HepG2 (cell line): ENCODE results near the gene CEP97. TPM values are rescaled to one million over a fixed set of nuclear protein-coding genes. Genes with fewer than 3 reads are reported as not detected.

ENCODE experiments used
- ATAC-seq: fragments of 200-7000 bp; cut with Tn5 transposase; 3 replicates; pipeline ENCODE4 v1.9.1; 2020; ENCODE audit warnings: mild to moderate bottlenecking, moderate library complexity
- BruUV-seq: library from RNA; stranded (reverse); fragments of 400-500 nt; replicated peaks from 2 replicates; lab custom pipeline; 2021; lab: Mats Ljungman, UMichigan
- CTCF ChIA-PET: fragments of 300-600 bp; formaldehyde crosslinking; extraction: SDS; loops from one replicate; lab custom pipeline; 2021; ENCODE audit warnings: low total read pairs, inconsistent platforms, low intra/inter-chr PET ratio; lab: Yijun Ruan, JAX
- POLR2A ChIA-PET: fragments of 350-600 bp; sonication (Branson Sonifier 250); formaldehyde crosslinking; loops from one replicate; lab custom pipeline; 2020; ENCODE audit warnings: antibody characterized with exemption, inconsistent platforms; lab: Yijun Ruan, JAX
- DNase-seq: peaks from one replicate; pipeline ENCODE4 v3.0.0-alpha.2; 2015; ENCODE audit warnings: low spot score
- FAIRE-seq: peaks from 3 replicates; lab custom pipeline; 2011; peaks lifted over from hg19 to GRCh38; lab: Jason Lieb, UNC
- H2AFZ ChIP-seq: one replicate; pipeline ENCODE4 v1.6.1; 2011; ENCODE audit warnings: low read length, inconsistent platforms
- H3K27ac ChIP-seq: fragments of 300-600 bp; 3 replicates; pipeline ENCODE4 v1.8.0; 2011; ENCODE audit warnings: mixed run types, mild to moderate bottlenecking, mixed read lengths, low read length, inconsistent platforms; ENCODE audit not compliant: insufficient read depth; ENCODE audit errors: extremely low read length
- H3K27me3 ChIP-seq, 2 experiments: fragments of 200-600 bp in 1 of 2; 2 replicates in 1 of 2; 3 replicates in 1 of 2; pipeline versions ENCODE4 v1.6.0 to v1.8.0; 2011; ENCODE audit warnings: low read length in 2 of 2, mild to moderate bottlenecking in 2 of 2, moderate library complexity in 2 of 2, inconsistent platforms in 1 of 2; ENCODE audit not compliant: insufficient read depth in 2 of 2, control insufficient read depth in 1 of 2
- H3K36me3 ChIP-seq, 2 experiments: fragments of 200-600 bp in 1 of 2; replicated peaks in 1 of 2; 2 replicates in 1 of 2; 3 replicates in 1 of 2; pipeline versions ENCODE4 v1.5.1 to v1.8.0; 2011; ENCODE audit warnings: low read length in 2 of 2, inconsistent platforms in 1 of 2; ENCODE audit not compliant: insufficient read depth in 2 of 2, control insufficient read depth in 1 of 2
- H3K4me1 ChIP-seq: 2 replicates; pipeline ENCODE4 v1.5.1; 2012; ENCODE audit warnings: low read length, inconsistent platforms; ENCODE audit not compliant: insufficient read depth
- H3K4me2 ChIP-seq: 2 replicates; pipeline ENCODE4 v1.6.0; 2011; ENCODE audit warnings: low read depth, low read length, inconsistent platforms
- H3K4me3 ChIP-seq, 3 experiments: fragments of 200-600 bp in 1 of 3; sonication (generic), shearing (Covaris generic) in 1 of 3; replicated peaks in 1 of 3; 2 replicates each; pipeline ENCODE4 v1.5.1; 2011 to 2016; ENCODE audit warnings: low read length in 3 of 3, inconsistent platforms in 2 of 3, low read depth in 2 of 3, mild to moderate bottlenecking in 2 of 3, control low read depth in 1 of 3, mixed read lengths in 1 of 3; ENCODE audit not compliant: insufficient read depth in 1 of 3
- H3K79me2 ChIP-seq: one replicate; pipeline ENCODE4 v1.6.1; 2011; ENCODE audit warnings: low read length, inconsistent platforms; ENCODE audit not compliant: insufficient read depth
- H3K9ac ChIP-seq: 2 replicates; pipeline ENCODE4 v1.6.0; 2011; ENCODE audit warnings: mild to moderate bottlenecking, low read depth, low read length, inconsistent platforms; ENCODE audit not compliant: insufficient read depth
- H3K9me3 ChIP-seq: 2 replicates; pipeline ENCODE4 v1.5.1; 2012; ENCODE audit warnings: mild to moderate bottlenecking, low read length
- H4K20me1 ChIP-seq: 2 replicates; pipeline ENCODE4 v1.6.0; 2011; ENCODE audit warnings: inconsistent platforms, mild to moderate bottlenecking, low read length, moderate library complexity; ENCODE audit not compliant: insufficient read depth
- JDP2 ChIP-seq: sonication (generic); formaldehyde crosslinking; IDR thresholded peaks from 2 replicates; pipeline ENCODE4 v1.8.1; 2022; ENCODE audit warnings: missing genetic modification reagents, borderline replicate concordance
- ZNF577 ChIP-seq: sonication (generic); formaldehyde crosslinking; IDR thresholded peaks from 2 replicates; pipeline ENCODE4 v1.4.0; 2020; ENCODE audit warnings: mild to moderate bottlenecking, low read depth, missing genetic modification reagents, borderline replicate concordance
- ZSCAN9 ChIP-seq: IDR thresholded peaks from 2 replicates; pipeline ENCODE4 v1.6.1; 2016; ENCODE audit warnings: borderline replicate concordance
- WGBS: methylation state at CpG from one replicate; pipeline ENCODE4 v1.1.6; 2017; ENCODE audit warnings: low lambda C conversion rate; 5-methylcytosine and 5-hydroxymethylcytosine counted together
- in situ Hi-C: cut with HindIII; loops from 2 replicates; pipeline ENCODE4 v1.10.0; 2017; ENCODE audit warnings: low pct_unique_long_range_greater_than_20kb; ENCODE audit not compliant: extremely low pct_ligation_motif_present
- intact Hi-C: fragments of 100-400 bp; cut with micrococcal nuclease; formaldehyde crosslinking; loops from one replicate; pipeline ENCODE4 v1.10.0; 2022; ENCODE audit not compliant: unreplicated experiment
- polyA plus RNA-seq, 8 experiments: library from polyadenylated mRNA; depleted of rRNA in 3 of 8; stranded (reverse) in 7 of 8; unstranded in 1 of 8; fragments of >200 nt; fragmentation: Illumina TruSeq in 4 of 8; extraction: Trizol in 4 of 8; gene quantifications; 2 replicates each; pipeline versions ENCODE4 v1.2.1 to v1.2.3, GENCODE V29; 2011 to 2016; ENCODE audit warnings: low read depth in 4 of 8, missing spikeins in 1 of 8, mixed read lengths in 1 of 8; ENCODE audit not compliant: insufficient read depth in 1 of 8
- total RNA-seq, 5 experiments: library from RNA; depleted of rRNA; stranded (reverse); fragments of >200 nt; fragmentation: Illumina TruSeq; extraction: Trizol; gene quantifications; 2 replicates each; pipeline ENCODE4 v1.2.3, GENCODE V29; 2016; ENCODE audit warnings: low read depth in 1 of 5
- TF ChIP-seq, protein P1 (sequence below): sonication (generic); formaldehyde crosslinking; IDR thresholded peaks from 2 replicates; pipeline ENCODE4 v1.9.0; 2021; ENCODE audit warnings: mild to moderate bottlenecking, missing genetic modification reagents
- TF ChIP-seq, protein P2 (sequence below): sonication (generic); formaldehyde crosslinking; conservative IDR thresholded peaks from 2 replicates; pipeline ENCODE4 v1.8.0; 2022; ENCODE audit warnings: mild to moderate bottlenecking, moderate library complexity, missing genetic modification reagents

CEP97 gene
- total and polyA plus RNA-seq, 2 of the 13 experiments (the other 11 are each of a cell fraction or from before 2014, with no cell fraction given) = 0.99 to 6.5 TPM

DNA sequence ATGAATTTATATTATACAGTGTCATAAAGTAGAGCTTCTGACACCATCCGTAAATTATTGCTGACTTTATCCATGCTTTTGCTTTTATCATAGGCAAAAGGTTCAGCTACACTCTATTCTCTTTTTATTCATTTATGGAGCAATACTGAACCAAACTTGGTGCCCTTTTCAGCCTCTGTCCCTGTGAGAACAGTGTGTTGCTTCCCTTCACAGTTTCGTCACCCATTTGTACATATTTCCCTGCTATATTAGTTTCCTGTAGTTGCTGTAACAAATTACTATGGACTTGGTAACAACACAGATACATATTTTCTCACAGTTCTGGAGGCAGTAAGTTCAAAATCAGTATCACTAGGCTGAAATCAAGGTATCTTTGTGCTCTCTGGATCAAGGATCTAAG lies 35.1 kb upstream of the CEP97 start:
- in situ Hi-C loops = no loop called here
- 97% methylated on average over 2 of the region's 2 CpGs for WGBS
- Histone ChIP-seq H3K27me3 (peaks cover 0 to 4% of the 10 kb centered on the region in 2 experiments; a peak in 1 of 5 replicates), H4K20me1 (peaks cover 17% of the 10 kb centered on the region), H3K36me3 (no peaks in the 10 kb centered on the region; a peak in 1 of 5 replicates), H2AFZ (no peak overlapping the region), H3K4me2 (no peak overlapping the region), H3K9me3 (no peaks in the 10 kb centered on the region), H3K4me1 (peaks cover 27% of the 10 kb centered on the region), H3K79me2 (peaks cover 22% of the 10 kb centered on the region), H3K9ac (no peak overlapping the region), H3K4me3 (no peak overlapping the region), H3K27ac (no peak overlapping the region)
- BruUV-seq = TSS peak; percentile 13
- ATAC-seq = no peak
- TF ChIP-seq, protein P1, sequence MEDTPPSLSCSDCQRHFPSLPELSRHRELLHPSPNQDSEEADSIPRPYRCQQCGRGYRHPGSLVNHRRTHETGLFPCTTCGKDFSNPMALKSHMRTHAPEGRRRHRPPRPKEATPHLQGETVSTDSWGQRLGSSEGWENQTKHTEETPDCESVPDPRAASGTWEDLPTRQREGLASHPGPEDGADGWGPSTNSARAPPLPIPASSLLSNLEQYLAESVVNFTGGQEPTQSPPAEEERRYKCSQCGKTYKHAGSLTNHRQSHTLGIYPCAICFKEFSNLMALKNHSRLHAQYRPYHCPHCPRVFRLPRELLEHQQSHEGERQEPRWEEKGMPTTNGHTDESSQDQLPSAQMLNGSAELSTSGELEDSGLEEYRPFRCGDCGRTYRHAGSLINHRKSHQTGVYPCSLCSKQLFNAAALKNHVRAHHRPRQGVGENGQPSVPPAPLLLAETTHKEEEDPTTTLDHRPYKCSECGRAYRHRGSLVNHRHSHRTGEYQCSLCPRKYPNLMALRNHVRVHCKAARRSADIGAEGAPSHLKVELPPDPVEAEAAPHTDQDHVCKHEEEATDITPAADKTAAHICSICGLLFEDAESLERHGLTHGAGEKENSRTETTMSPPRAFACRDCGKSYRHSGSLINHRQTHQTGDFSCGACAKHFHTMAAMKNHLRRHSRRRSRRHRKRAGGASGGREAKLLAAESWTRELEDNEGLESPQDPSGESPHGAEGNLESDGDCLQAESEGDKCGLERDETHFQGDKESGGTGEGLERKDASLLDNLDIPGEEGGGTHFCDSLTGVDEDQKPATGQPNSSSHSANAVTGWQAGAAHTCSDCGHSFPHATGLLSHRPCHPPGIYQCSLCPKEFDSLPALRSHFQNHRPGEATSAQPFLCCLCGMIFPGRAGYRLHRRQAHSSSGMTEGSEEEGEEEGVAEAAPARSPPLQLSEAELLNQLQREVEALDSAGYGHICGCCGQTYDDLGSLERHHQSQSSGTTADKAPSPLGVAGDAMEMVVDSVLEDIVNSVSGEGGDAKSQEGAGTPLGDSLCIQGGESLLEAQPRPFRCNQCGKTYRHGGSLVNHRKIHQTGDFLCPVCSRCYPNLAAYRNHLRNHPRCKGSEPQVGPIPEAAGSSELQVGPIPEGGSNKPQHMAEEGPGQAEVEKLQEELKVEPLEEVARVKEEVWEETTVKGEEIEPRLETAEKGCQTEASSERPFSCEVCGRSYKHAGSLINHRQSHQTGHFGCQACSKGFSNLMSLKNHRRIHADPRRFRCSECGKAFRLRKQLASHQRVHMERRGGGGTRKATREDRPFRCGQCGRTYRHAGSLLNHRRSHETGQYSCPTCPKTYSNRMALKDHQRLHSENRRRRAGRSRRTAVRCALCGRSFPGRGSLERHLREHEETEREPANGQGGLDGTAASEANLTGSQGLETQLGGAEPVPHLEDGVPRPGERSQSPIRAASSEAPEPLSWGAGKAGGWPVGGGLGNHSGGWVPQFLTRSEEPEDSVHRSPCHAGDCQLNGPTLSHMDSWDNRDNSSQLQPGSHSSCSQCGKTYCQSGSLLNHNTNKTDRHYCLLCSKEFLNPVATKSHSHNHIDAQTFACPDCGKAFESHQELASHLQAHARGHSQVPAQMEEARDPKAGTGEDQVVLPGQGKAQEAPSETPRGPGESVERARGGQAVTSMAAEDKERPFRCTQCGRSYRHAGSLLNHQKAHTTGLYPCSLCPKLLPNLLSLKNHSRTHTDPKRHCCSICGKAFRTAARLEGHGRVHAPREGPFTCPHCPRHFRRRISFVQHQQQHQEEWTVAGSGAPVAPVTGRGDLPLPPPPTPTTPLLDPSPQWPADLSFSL = no peak
- TF ChIP-seq, protein P2, sequence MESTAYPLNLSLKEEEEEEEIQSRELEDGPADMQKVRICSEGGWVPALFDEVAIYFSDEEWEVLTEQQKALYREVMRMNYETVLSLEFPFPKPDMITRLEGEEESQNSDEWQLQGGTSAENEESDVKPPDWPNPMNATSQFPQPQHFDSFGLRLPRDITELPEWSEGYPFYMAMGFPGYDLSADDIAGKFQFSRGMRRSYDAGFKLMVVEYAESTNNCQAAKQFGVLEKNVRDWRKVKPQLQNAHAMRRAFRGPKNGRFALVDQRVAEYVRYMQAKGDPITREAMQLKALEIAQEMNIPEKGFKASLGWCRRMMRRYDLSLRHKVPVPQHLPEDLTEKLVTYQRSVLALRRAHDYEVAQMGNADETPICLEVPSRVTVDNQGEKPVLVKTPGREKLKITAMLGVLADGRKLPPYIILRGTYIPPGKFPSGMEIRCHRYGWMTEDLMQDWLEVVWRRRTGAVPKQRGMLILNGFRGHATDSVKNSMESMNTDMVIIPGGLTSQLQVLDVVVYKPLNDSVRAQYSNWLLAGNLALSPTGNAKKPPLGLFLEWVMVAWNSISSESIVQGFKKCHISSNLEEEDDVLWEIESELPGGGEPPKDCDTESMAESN (CRISPR knock-in tag) = no peak
- TF ChIP-seq ZSCAN9 (no peak), JDP2 (CRISPR knock-in tag) (no peak), ZNF577 (CRISPR knock-in tag) (no peak)
- intact Hi-C loops = loop anchor here (5.0 kb wide), 1 partner anchor 88 kb away; the partner anchor contains the start of gene NXPE3
- POLR2A ChIA-PET = no interaction called here
- no peak for DNase-seq
- CTCF ChIA-PET = no interaction called here
- FAIRE-seq = no peak
